H1 (cell line): ENCODE data around the gene CPT1A. TPM values are rescaled to one million over a fixed set of nuclear protein-coding genes. Genes with fewer than 3 reads are reported as not detected.

Experiments used
- CTCF ChIA-PET: fragments of 300-600 bp; sonication (Branson Sonifier 250); formaldehyde crosslinking; loops from one replicate; lab custom pipeline; 2021; ENCODE audit not compliant: partially characterized antibody; lab: Charles Lee
- POLR2A ChIA-PET: fragments of 300-600 bp; sonication (Branson Sonifier 250); formaldehyde crosslinking; loops from one replicate; lab custom pipeline; 2021; ENCODE audit warnings: inconsistent platforms; ENCODE audit not compliant: partially characterized antibody; lab: Charles Lee
- DNase-seq, 2 experiments: peaks; one replicate each; pipeline versions ENCODE4 v3.0.0 to v3.0.0-alpha.2; 2010 to 2022; ENCODE audit warnings: low spot score in 2 of 2, low read depth in 1 of 2, mixed read lengths in 1 of 2
- FAIRE-seq: peaks from 2 replicates; lab custom pipeline; 2011; peaks lifted over from hg19 to GRCh38; lab: Jason Lieb, UNC
- H2AFZ ChIP-seq: 2 replicates; pipeline ENCODE4 v1.8.1; 2012; ENCODE audit warnings: low read length, inconsistent platforms
- H2AK5ac ChIP-seq: 2 replicates; pipeline ENCODE4 v1.6.1; 2013; ENCODE audit warnings: low read depth, low read length
- H2BK120ac ChIP-seq: replicated peaks from 2 replicates; pipeline ENCODE3; 2013; ENCODE audit warnings: low read depth, low read length, inconsistent platforms
- H2BK12ac ChIP-seq: 2 replicates; pipeline ENCODE4 v1.6.1; 2013; ENCODE audit warnings: low read depth, low read length
- H2BK15ac ChIP-seq: 2 replicates; pipeline ENCODE4 v1.6.1; 2013; ENCODE audit warnings: low read length
- H2BK20ac ChIP-seq: 2 replicates; pipeline ENCODE4 v1.6.1; 2013; ENCODE audit warnings: low read length
- H2BK5ac ChIP-seq: 2 replicates; pipeline ENCODE4 v1.6.1; 2013; ENCODE audit warnings: low read depth, low read length
- H3K14ac ChIP-seq: 2 replicates; pipeline ENCODE4 v1.6.1; 2013; ENCODE audit warnings: inconsistent platforms; ENCODE audit not compliant: insufficient read length
- H3K18ac ChIP-seq: 2 replicates; pipeline ENCODE4 v1.6.1; 2013; ENCODE audit warnings: low read length; ENCODE audit errors: extremely low read depth
- H3K23ac ChIP-seq: 2 replicates; pipeline ENCODE4 v1.6.1; 2013; ENCODE audit warnings: inconsistent platforms; ENCODE audit not compliant: insufficient read length
- H3K23me2 ChIP-seq: 2 replicates; pipeline ENCODE4 v1.6.1; 2013; ENCODE audit warnings: low read depth, low read length
- H3K27ac ChIP-seq: 2 replicates; pipeline ENCODE4 v1.6.1; 2011; ENCODE audit warnings: low read depth, low read length, inconsistent platforms
- H3K27me3 ChIP-seq, 4 experiments: replicated peaks in 1 of 4; 1 replicate in 1 of 4; 2 replicates in 3 of 4; pipeline versions ENCODE4 v1.6.1 to v1.8.1; 2011 to 2013; ENCODE audit warnings: low read length in 3 of 4, mild to moderate bottlenecking in 3 of 4, inconsistent platforms in 2 of 4, mixed read lengths in 2 of 4, moderate library complexity in 1 of 4; ENCODE audit not compliant: control insufficient read depth in 3 of 4, insufficient read depth in 3 of 4; ENCODE audit errors: extremely low read depth in 1 of 4
- H3K36me3 ChIP-seq, 4 experiments: 2 replicates each; pipeline versions ENCODE4 v1.6.1 to v1.8.1; 2011 to 2013; ENCODE audit warnings: mild to moderate bottlenecking in 4 of 4, low read length in 3 of 4, moderate library complexity in 2 of 4, control low read depth in 1 of 4, inconsistent platforms in 1 of 4; ENCODE audit not compliant: insufficient read depth in 4 of 4, control insufficient read depth in 2 of 4
- H3K4ac ChIP-seq: replicated peaks from 2 replicates; pipeline ENCODE3; 2013; ENCODE audit warnings: low read length, low read depth, mixed read lengths, inconsistent platforms; ENCODE audit not compliant: insufficient read length
- H3K4me1 ChIP-seq, 4 experiments: replicated peaks in 1 of 4; 1 replicate in 1 of 4; 2 replicates in 3 of 4; pipeline versions ENCODE4 v1.6.1 to v1.8.1; 2011 to 2013; ENCODE audit warnings: low read length in 3 of 4, inconsistent platforms in 2 of 4, mixed read lengths in 1 of 4; ENCODE audit not compliant: insufficient read depth in 4 of 4, control insufficient read depth in 3 of 4
- H3K4me2 ChIP-seq, 2 experiments: 2 replicates each; pipeline versions ENCODE4 v1.6.1 to v1.8.1; 2011 to 2013; ENCODE audit warnings: low read depth in 2 of 2, low read length in 2 of 2, control low read depth in 1 of 2, inconsistent platforms in 1 of 2, mild to moderate bottlenecking in 1 of 2; ENCODE audit not compliant: insufficient read depth in 1 of 2
- H3K4me3 ChIP-seq, 4 experiments: fragments of 200-600, 300-600 bp in 1 of 4; sonication (generic), shearing (Covaris generic), sonication (Bioruptor Twin) in 1 of 4; 2 replicates each; pipeline versions ENCODE4 v1.5.1 to v1.8.1; 2011 to 2016; ENCODE audit warnings: low read length in 4 of 4, low read depth in 3 of 4, control low read depth in 2 of 4, inconsistent platforms in 2 of 4, mild to moderate bottlenecking in 2 of 4, mixed read lengths in 1 of 4, moderate library complexity in 1 of 4; ENCODE audit not compliant: insufficient read depth in 2 of 4; ENCODE audit errors: extremely low read depth in 1 of 4
- H3K56ac ChIP-seq: replicated peaks from 2 replicates; pipeline ENCODE3; 2013; ENCODE audit warnings: low read depth, mild to moderate bottlenecking, mixed read lengths, low read length, inconsistent platforms; ENCODE audit not compliant: insufficient read length
- H3K79me1 ChIP-seq: 2 replicates; pipeline ENCODE4 v1.6.1; 2013; ENCODE audit warnings: low read depth, low read length, control low read depth
- H3K79me2 ChIP-seq, 2 experiments: 2 replicates each; pipeline versions ENCODE4 v1.6.1 to v1.8.1; 2012 to 2013; ENCODE audit warnings: low read length in 2 of 2, mild to moderate bottlenecking in 2 of 2, inconsistent platforms in 1 of 2; ENCODE audit not compliant: insufficient read depth in 2 of 2, control insufficient read depth in 1 of 2
- H3K9ac ChIP-seq, 4 experiments: replicated peaks in 1 of 4; 1 replicate in 1 of 4; 2 replicates in 3 of 4; pipeline versions ENCODE4 v1.6.1 to v1.8.1; 2011 to 2013; ENCODE audit warnings: low read depth in 3 of 4, low read length in 3 of 4, control low read depth in 2 of 4, mild to moderate bottlenecking in 2 of 4, moderate library complexity in 2 of 4, inconsistent platforms in 1 of 4; ENCODE audit errors: extremely low read depth in 1 of 4
- H3K9me3 ChIP-seq, 2 experiments: 2 replicates each; pipeline versions ENCODE4 v1.6.1 to v1.8.1; 2012 to 2013; ENCODE audit warnings: mild to moderate bottlenecking in 2 of 2, moderate library complexity in 2 of 2, control low read depth in 1 of 2, inconsistent platforms in 1 of 2, low read depth in 1 of 2, low read length in 1 of 2, mixed read lengths in 1 of 2; ENCODE audit not compliant: insufficient read depth in 2 of 2
- H4K20me1 ChIP-seq, 2 experiments: replicated peaks in 1 of 2; 2 replicates each; pipeline versions ENCODE3 to v1.8.1; 2011 to 2013; ENCODE audit warnings: inconsistent platforms in 2 of 2, low read length in 2 of 2, mild to moderate bottlenecking in 1 of 2; ENCODE audit not compliant: insufficient read depth in 2 of 2, control insufficient read depth in 1 of 2
- H4K5ac ChIP-seq: 2 replicates; pipeline ENCODE4 v1.6.1; 2013; ENCODE audit warnings: low read length, low read depth, mixed read lengths, inconsistent platforms; ENCODE audit not compliant: insufficient read length
- H4K8ac ChIP-seq: 2 replicates; pipeline ENCODE4 v1.8.0; 2013; ENCODE audit warnings: mild to moderate bottlenecking, moderate library complexity, low read length, inconsistent platforms; ENCODE audit not compliant: insufficient read depth; ENCODE audit errors: extremely low read depth
- H4K91ac ChIP-seq: replicated peaks from 2 replicates; pipeline ENCODE3; 2013; ENCODE audit warnings: low read length, mixed read lengths, inconsistent platforms; ENCODE audit not compliant: insufficient read length
- RAD21 ChIP-seq, 2 experiments: IDR thresholded peaks in 1 of 2; conservative IDR thresholded peaks in 1 of 2; 2 replicates each; pipeline ENCODE4 v1.6.1; 2011; ENCODE audit warnings: low read depth in 2 of 2, low read length in 2 of 2, improper control_type of control experiment in 1 of 2, inconsistent platforms in 1 of 2, mild to moderate bottlenecking in 1 of 2, moderate library complexity in 1 of 2
- SP2 ChIP-seq: IDR thresholded peaks from 2 replicates; pipeline ENCODE4 v1.6.1; 2012; ENCODE audit warnings: mild to moderate bottlenecking, low read length, inconsistent platforms
- WGBS, 2 experiments: shearing (Covaris generic) in 1 of 2; methylation state at CpG; one replicate each; pipeline versions ENCODE4 v1.1.6 to v1.1.7; 2013 to 2015; ENCODE audit warnings: low lambda C conversion rate in 2 of 2, mixed read lengths in 2 of 2, inconsistent platforms in 1 of 2, low coverage in 1 of 2, missing lambda C conversion rate in 1 of 2; ENCODE audit not compliant: insufficient replicate concordance in 2 of 2, insufficient coverage in 1 of 2, insufficient read length in 1 of 2; ENCODE audit errors: extremely low coverage in 1 of 2, missing lambda C conversion rate in 1 of 2; 5-methylcytosine and 5-hydroxymethylcytosine counted together
- polyA plus RNA-seq, 7 experiments: library from polyadenylated mRNA; depleted of rRNA in 3 of 7; stranded (reverse) in 5 of 7; unstranded in 2 of 7; fragments of >200 nt in 5 of 7; fragments of 200-250 nt in 2 of 7; gene quantifications; 1 replicate in 5 of 7; 2 replicates in 1 of 7; 4 replicates in 1 of 7; pipeline versions ENCODE4 v1.2.1 to v1.2.3, GENCODE V29; 2011 to 2013; ENCODE audit warnings: missing spikeins in 2 of 7, mixed read lengths in 2 of 7
- total RNA-seq: library from RNA; stranded (reverse); fragmentation: NEBNext Ultra II Directional; extraction: Animal tissue kit (Norgen Biotek cat#: 25700); gene quantifications from 2 replicates; pipeline ENCODE4 v1.2.1, GENCODE V29; 2021
- TF ChIP-seq, protein P1 (sequence below), 3 experiments: IDR thresholded peaks; 1 replicate in 2 of 3; 2 replicates in 1 of 3; pipeline versions ENCODE4 v1.5.1 to v1.6.1; 2011; ENCODE audit warnings: low read length in 3 of 3, mild to moderate bottlenecking in 3 of 3, inconsistent platforms in 2 of 3, low read depth in 1 of 3, moderate library complexity in 1 of 3; ENCODE audit not compliant: insufficient read depth in 1 of 3; ENCODE audit errors: control extremely low read depth in 1 of 3

The CPT1A gene
- total and polyA plus RNA-seq, 2 of the 8 experiments (the other 6 are each of a cell fraction or from before 2014, with no cell fraction given), result 2.9 to 12.2 TPM

- H3K27me3 ChIP-seq, result no peaks in the 10 kb centered on the region
- H3K23ac ChIP-seq, result no peak overlapping the region
- no peak overlapping the region for H2BK5ac ChIP-seq
- FAIRE-seq (no peak), DNase-seq (no peak)
- H3K4me3 ChIP-seq, result no peak overlapping the region
- no peaks in the 10 kb centered on the region for H3K9me3 ChIP-seq
- H4K91ac ChIP-seq, result no peak overlapping the region
- H3K18ac ChIP-seq, result no peak overlapping the region
- no peak overlapping the region for H4K8ac ChIP-seq
- no peak overlapping the region for H2AFZ ChIP-seq
- H2AK5ac ChIP-seq, result no peak overlapping the region
- H3K9ac ChIP-seq, result no peak overlapping the region
- H3K79me1 ChIP-seq, result no peaks in the 10 kb centered on the region
- H3K4ac ChIP-seq, result no peak overlapping the region
- H3K14ac ChIP-seq, result no peak overlapping the region
- H3K56ac ChIP-seq, result no peak overlapping the region
- POLR2A ChIA-PET, result interaction anchor here (0.8 to 1.7 kb wide), 2 partner anchors 9 to 42 kb away, joined by 3 to 4 read pairs; no protein-coding TSS in a partner anchor
- no peak overlapping the region for H2BK15ac ChIP-seq
- H3K4me1 ChIP-seq, result peaks cover 0 to 8% (median 5%) of the 10 kb centered on the region in 4 experiments; a peak in 4 of 7 replicates
- no peak overlapping the region for H2BK120ac ChIP-seq
- no peak overlapping the region for H2BK12ac ChIP-seq
- CTCF ChIA-PET, result interaction anchor here (1.1 to 2.7 kb wide), 3 partner anchors 45 to 89 kb away, joined by 3 to 12 read pairs (median 5); no protein-coding TSS in a partner anchor
- H4K5ac ChIP-seq, result no peak overlapping the region
- 86% methylated on average over 9 of the region's 9 CpGs; no CpG with 5 or more reads in 1 of the 2 experiments for WGBS, 2 experiments
- no peaks in the 10 kb centered on the region for H4K20me1 ChIP-seq
- H3K4me2 ChIP-seq, result no peak overlapping the region
- H3K79me2 ChIP-seq, result peaks cover 0 to 10% of the 10 kb centered on the region in 2 experiments; a peak in 2 of 4 replicates
- H3K36me3 ChIP-seq, result no peaks in the 10 kb centered on the region; a peak in 1 of 8 replicates
- H3K23me2 ChIP-seq, result peaks cover 8% of the 10 kb centered on the region
- H3K27ac ChIP-seq, result no peak overlapping the region
- H2BK20ac ChIP-seq, result no peak overlapping the region
- TF ChIP-seq RAD21 (IDR thresholded peaks at IDR 0.05 in 1 of 2, conservative IDR thresholded peaks at IDR 0.05 in 1 of 2; ENCODE audit: low read depth in 2 of 2, low read length in 2 of 2) (peak; percentile 12 to 30; a peak in 2 of 4 replicates), SP2 (no peak)
- TF ChIP-seq, protein P1, sequence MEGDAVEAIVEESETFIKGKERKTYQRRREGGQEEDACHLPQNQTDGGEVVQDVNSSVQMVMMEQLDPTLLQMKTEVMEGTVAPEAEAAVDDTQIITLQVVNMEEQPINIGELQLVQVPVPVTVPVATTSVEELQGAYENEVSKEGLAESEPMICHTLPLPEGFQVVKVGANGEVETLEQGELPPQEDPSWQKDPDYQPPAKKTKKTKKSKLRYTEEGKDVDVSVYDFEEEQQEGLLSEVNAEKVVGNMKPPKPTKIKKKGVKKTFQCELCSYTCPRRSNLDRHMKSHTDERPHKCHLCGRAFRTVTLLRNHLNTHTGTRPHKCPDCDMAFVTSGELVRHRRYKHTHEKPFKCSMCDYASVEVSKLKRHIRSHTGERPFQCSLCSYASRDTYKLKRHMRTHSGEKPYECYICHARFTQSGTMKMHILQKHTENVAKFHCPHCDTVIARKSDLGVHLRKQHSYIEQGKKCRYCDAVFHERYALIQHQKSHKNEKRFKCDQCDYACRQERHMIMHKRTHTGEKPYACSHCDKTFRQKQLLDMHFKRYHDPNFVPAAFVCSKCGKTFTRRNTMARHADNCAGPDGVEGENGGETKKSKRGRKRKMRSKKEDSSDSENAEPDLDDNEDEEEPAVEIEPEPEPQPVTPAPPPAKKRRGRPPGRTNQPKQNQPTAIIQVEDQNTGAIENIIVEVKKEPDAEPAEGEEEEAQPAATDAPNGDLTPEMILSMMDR (IDR thresholded peaks at IDR 0.05; ENCODE audit: control extremely low read depth in 1 of 3, insufficient read depth in 1 of 3, low read depth in 1 of 3, low read length in 3 of 3), result peak in 1 of 3 experiments; percentile 9; a peak in 1 of 4 replicates
Measured at GRCh38 chr11:68753300-68753699, 88.4 kb downstream of the CPT1A start.
